Mesendoderm (in vitro differentiated cells): ENCODE data around the gene CRIM1.
A peak's percentile ranks its signal among the peaks of the same experiment; 100 is the strongest.

Source experiments
- DNase-seq: peaks from one replicate; pipeline ENCODE4 v3.0.0; 2013
- H2AK5ac ChIP-seq: 2 replicates; pipeline ENCODE4 v1.6.1; 2013; ENCODE audit warnings: low read length, inconsistent platforms
- H2BK120ac ChIP-seq: 2 replicates; pipeline ENCODE4 v1.6.1; 2013; ENCODE audit warnings: low read depth, mild to moderate bottlenecking, low read length, moderate library complexity, mixed read lengths
- H2BK15ac ChIP-seq: replicated peaks from 2 replicates; pipeline ENCODE4 v1.6.1; 2013; ENCODE audit warnings: low read depth, mild to moderate bottlenecking, moderate library complexity
- H2BK5ac ChIP-seq: 2 replicates; pipeline ENCODE4 v1.6.1; 2013; ENCODE audit warnings: low read length, inconsistent platforms
- H3K18ac ChIP-seq: 2 replicates; pipeline ENCODE4 v1.6.1; 2013; ENCODE audit warnings: mild to moderate bottlenecking, low read length, mixed read lengths
- H3K23ac ChIP-seq: one replicate; pipeline ENCODE4 v1.6.1; 2013; ENCODE audit warnings: low read length
- H3K27ac ChIP-seq: 2 replicates; pipeline ENCODE4 v1.5.1; 2013; ENCODE audit warnings: low read depth, mild to moderate bottlenecking, inconsistent platforms, low read length, moderate library complexity
- H3K27me3 ChIP-seq: 2 replicates; pipeline ENCODE4 v1.6.1; 2013; ENCODE audit warnings: low read length, control low read depth, mild to moderate bottlenecking, inconsistent platforms; ENCODE audit not compliant: insufficient read depth, poor library complexity
- H3K36me3 ChIP-seq: 2 replicates; pipeline ENCODE4 v1.6.1; 2013; ENCODE audit warnings: low read length, inconsistent platforms; ENCODE audit not compliant: control insufficient read depth, insufficient read depth
- H3K4ac ChIP-seq: one replicate; pipeline ENCODE4 v1.6.1; 2013; ENCODE audit warnings: low read depth, mild to moderate bottlenecking, low read length, moderate library complexity
- H3K4me1 ChIP-seq: 2 replicates; pipeline ENCODE4 v1.6.1; 2013; ENCODE audit warnings: low read depth, low read length, inconsistent platforms; ENCODE audit not compliant: control insufficient read depth
- H3K4me2 ChIP-seq: 2 replicates; pipeline ENCODE4 v1.6.1; 2013; ENCODE audit warnings: low read length
- H3K4me3 ChIP-seq: 2 replicates; pipeline ENCODE4 v1.5.1; 2013; ENCODE audit warnings: mild to moderate bottlenecking, low read length
- H3K56ac ChIP-seq: one replicate; pipeline ENCODE4 v1.6.1; 2013; ENCODE audit warnings: low read length
- H3K79me1 ChIP-seq: 2 replicates; pipeline ENCODE4 v1.6.1; 2013; ENCODE audit warnings: low read length, inconsistent platforms
- H3K79me2 ChIP-seq: 2 replicates; pipeline ENCODE4 v1.6.1; 2013; ENCODE audit warnings: mild to moderate bottlenecking, low read length; ENCODE audit not compliant: control insufficient read depth, insufficient read depth
- H3K9ac ChIP-seq: 2 replicates; pipeline ENCODE4 v1.6.1; 2013; ENCODE audit warnings: low read length, inconsistent platforms
- H4K5ac ChIP-seq: one replicate; pipeline ENCODE4 v1.6.1; 2013; ENCODE audit warnings: low read length
- H4K8ac ChIP-seq: one replicate; pipeline ENCODE4 v1.6.1; 2013; ENCODE audit warnings: low read depth, mild to moderate bottlenecking, control low read depth, low read length, moderate library complexity
- WGBS: extraction: QIAGEN DNeasy Blood & Tissue Kit; methylation state at CpG from one replicate; pipeline ENCODE4 v1.1.7; 2013; ENCODE audit warnings: low lambda C conversion rate, missing lambda C conversion rate; ENCODE audit not compliant: insufficient coverage; ENCODE audit errors: extremely low coverage; 5-methylcytosine and 5-hydroxymethylcytosine counted together

CRIM1 gene

GRCh38 chr2:36451512-36451911, 95.9 kb downstream of the CRIM1 start:
- Histone ChIP-seq H3K79me2 (no peaks in the 10 kb centered on the region), H3K56ac (no peak overlapping the region), H2BK5ac (no peak overlapping the region), H4K5ac (no peak overlapping the region), H3K9ac (no peak overlapping the region), H3K27ac (no peak overlapping the region), H2BK120ac (no peak overlapping the region), H3K18ac (no peak overlapping the region), H4K8ac (no peak overlapping the region), H3K4me2 (no peak overlapping the region), H3K4me1 (peaks cover 3% of the 10 kb centered on the region), H3K79me1 (peaks cover 4% of the 10 kb centered on the region), H2AK5ac (no peak overlapping the region), H3K27me3 (no peaks in the 10 kb centered on the region), H3K36me3 (peaks cover 1% of the 10 kb centered on the region), H3K4me3 (no peak overlapping the region), H2BK15ac (no peak overlapping the region), H3K4ac (no peak overlapping the region), H3K23ac (no peak overlapping the region)
- WGBS, result no CpG with 5 or more reads among the region's 5 CpGs
- DNase-seq, result no peak

GRCh38 chr2:36452260-36452659, 96.7 kb downstream of the CRIM1 start:
- DNase-seq, result no peak
- Histone ChIP-seq H4K8ac (no peak overlapping the region), H3K23ac (no peak overlapping the region), H3K79me2 (no peaks in the 10 kb centered on the region), H3K4me2 (no peak overlapping the region), H3K56ac (no peak overlapping the region), H3K79me1 (peaks cover 5% of the 10 kb centered on the region), H2BK120ac (no peak overlapping the region), H3K27ac (no peak overlapping the region), H3K18ac (no peak overlapping the region), H2AK5ac (no peak overlapping the region), H2BK15ac (no peak overlapping the region), H3K4me3 (no peak overlapping the region), H3K4ac (no peak overlapping the region), H3K27me3 (no peaks in the 10 kb centered on the region), H3K9ac (no peak overlapping the region), H3K36me3 (peaks cover 1% of the 10 kb centered on the region), H3K4me1 (peaks cover 3% of the 10 kb centered on the region), H4K5ac (no peak overlapping the region), H2BK5ac (no peak overlapping the region)
- no CpG with 5 or more reads among the region's 3 CpGs for WGBS

GRCh38 chr2:36453652-36454051, 98.1 kb downstream of the CRIM1 start:
- Histone ChIP-seq H3K79me1 (peaks cover 6% of the 10 kb centered on the region), H3K56ac (no peak overlapping the region), H3K4me2 (no peak overlapping the region), H3K27me3 (no peaks in the 10 kb centered on the region), H3K23ac (no peak overlapping the region), H3K36me3 (no peaks in the 10 kb centered on the region), H4K5ac (no peak overlapping the region), H3K9ac (no peak overlapping the region), H2BK5ac (no peak overlapping the region), H2BK120ac (no peak overlapping the region), H3K4me3 (no peak overlapping the region), H3K79me2 (no peaks in the 10 kb centered on the region), H4K8ac (no peak overlapping the region), H3K18ac (no peak overlapping the region), H3K4me1 (peaks cover 5% of the 10 kb centered on the region), H2BK15ac (no peak overlapping the region), H3K4ac (no peak overlapping the region), H2AK5ac (no peak overlapping the region), H3K27ac (no peak overlapping the region)
- no peak for DNase-seq
- WGBS, result no CpG with 5 or more reads among the region's 3 CpGs

DNA sequence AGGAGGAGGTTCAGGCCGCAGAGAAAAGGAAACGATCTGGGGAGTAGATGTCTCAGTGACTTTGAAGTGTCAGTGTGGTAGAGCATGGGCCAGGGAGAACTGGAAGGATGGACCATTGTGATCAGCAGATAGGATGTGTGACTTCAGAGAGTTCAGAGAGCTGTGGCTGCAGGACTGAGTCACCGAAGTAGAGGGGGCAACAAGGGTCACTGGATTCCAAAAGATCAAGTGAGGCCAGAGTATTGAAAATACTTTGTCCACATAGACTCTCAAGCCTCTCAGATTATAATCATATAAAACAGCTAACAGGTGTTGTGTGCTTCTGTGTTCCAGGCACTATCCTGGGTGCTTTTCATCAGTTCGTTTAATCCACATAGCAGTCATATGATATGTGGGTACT, 99.4 kb downstream of the CRIM1 start:
- Histone ChIP-seq H2AK5ac (no peak overlapping the region), H3K79me1 (peaks cover 6% of the 10 kb centered on the region), H3K4me3 (no peak overlapping the region), H3K23ac (no peak overlapping the region), H3K4me2 (no peak overlapping the region), H3K56ac (no peak overlapping the region), H3K9ac (no peak overlapping the region), H3K27ac (no peak overlapping the region), H2BK5ac (no peak overlapping the region), H3K18ac (no peak overlapping the region), H3K27me3 (no peaks in the 10 kb centered on the region), H3K79me2 (no peaks in the 10 kb centered on the region), H4K5ac (no peak overlapping the region), H3K4me1 (peaks cover 8% of the 10 kb centered on the region), H3K36me3 (no peaks in the 10 kb centered on the region), H3K4ac (no peak overlapping the region), H2BK120ac (no peak overlapping the region), H4K8ac (no peak overlapping the region), H2BK15ac (no peak overlapping the region)
- no peak for DNase-seq
- no CpG with 5 or more reads among the region's 4 CpGs for WGBS

GRCh38 chr2:36455788-36456187, 100.2 kb downstream of the CRIM1 start:
- Histone ChIP-seq H3K4me1 (peaks cover 9% of the 10 kb centered on the region), H3K79me1 (peaks cover 6% of the 10 kb centered on the region), H2BK120ac (no peak overlapping the region), H3K4ac (no peak overlapping the region), H3K27ac (no peak overlapping the region), H2AK5ac (no peak overlapping the region), H3K36me3 (no peaks in the 10 kb centered on the region), H3K4me2 (no peak overlapping the region), H3K56ac (no peak overlapping the region), H3K4me3 (no peak overlapping the region), H4K8ac (no peak overlapping the region), H2BK15ac (no peak overlapping the region), H3K79me2 (no peaks in the 10 kb centered on the region), H3K18ac (no peak overlapping the region), H4K5ac (no peak overlapping the region), H3K9ac (no peak overlapping the region), H2BK5ac (no peak overlapping the region), H3K23ac (no peak overlapping the region), H3K27me3 (no peaks in the 10 kb centered on the region)
- WGBS, result 100% methylated on average over 1 of the region's 4 CpGs
- DNase-seq, result peak; percentile 51
